Loucy (cell line): ENCODE results near the gene HRK.

Experiments
- H2AFZ ChIP-seq: fragments of 200-600 bp; sonication (generic); 2 replicates; pipeline ENCODE4 v1.6.0; 2016; ENCODE audit warnings: antibody characterized with exemption, mild to moderate bottlenecking, low read length, moderate library complexity
- H3F3A ChIP-seq: fragments of 200-600 bp; 2 replicates; pipeline ENCODE4 v1.6.0; 2016; ENCODE audit warnings: antibody characterized with exemption, low read depth, mild to moderate bottlenecking
- H3K27me3 ChIP-seq: fragments of 200-600 bp; sonication (generic); 2 replicates; pipeline ENCODE4 v1.6.1; 2014; ENCODE audit warnings: low read length, mild to moderate bottlenecking; ENCODE audit not compliant: insufficient read depth, poor library complexity, severe bottlenecking
- H3K36me3 ChIP-seq: fragments of 200-600 bp; sonication (generic); 2 replicates; pipeline ENCODE4 v1.6.1; 2016; ENCODE audit warnings: low read length; ENCODE audit not compliant: insufficient read depth
- H3K4me1 ChIP-seq: fragments of 200-600 bp; sonication (generic); 2 replicates; pipeline ENCODE4 v1.5.1; 2014; ENCODE audit warnings: low read length, mild to moderate bottlenecking; ENCODE audit not compliant: insufficient read depth, poor library complexity, severe bottlenecking
- H3K4me2 ChIP-seq: fragments of 200-600 bp; sonication (generic); 2 replicates; pipeline ENCODE4 v1.6.0; 2014; ENCODE audit warnings: antibody characterized with exemption, low read length, low read depth, mild to moderate bottlenecking; ENCODE audit not compliant: poor library complexity, severe bottlenecking
- H3K4me3 ChIP-seq: fragments of 200-600 bp; sonication (generic); 2 replicates; pipeline ENCODE4 v1.5.1; 2014; ENCODE audit warnings: low read length, mild to moderate bottlenecking, mixed read lengths; ENCODE audit not compliant: poor library complexity, severe bottlenecking
- H3K79me2 ChIP-seq: fragments of 200-600 bp; sonication (generic); 2 replicates; pipeline ENCODE4 v1.6.1; 2014; ENCODE audit warnings: low read length; ENCODE audit not compliant: insufficient read depth
- H3K9ac ChIP-seq: fragments of 200-600 bp; sonication (generic); 2 replicates; pipeline ENCODE4 v1.6.0; 2014; ENCODE audit warnings: mild to moderate bottlenecking, low read depth, low read length, moderate library complexity; ENCODE audit not compliant: poor library complexity, severe bottlenecking
- H3K9me2 ChIP-seq: fragments of 200-600 bp; sonication (generic); replicated peaks from 2 replicates; pipeline ENCODE4 v1.6.1; 2016; ENCODE audit warnings: low read depth, low read length, mixed read lengths
- H3K9me3 ChIP-seq: fragments of 200-600 bp; sonication (generic); 2 replicates; pipeline ENCODE4 v1.6.1; 2014; ENCODE audit warnings: mild to moderate bottlenecking, antibody characterized with exemption, low read length, low read depth; ENCODE audit not compliant: insufficient read depth
- H4K20me1 ChIP-seq: fragments of 200-600 bp; sonication (generic); 2 replicates; pipeline ENCODE4 v1.6.0; 2014; ENCODE audit warnings: antibody characterized with exemption, low read length, mild to moderate bottlenecking; ENCODE audit not compliant: insufficient read depth, poor library complexity, severe bottlenecking
- CTCF ChIP-seq: fragments of 200-600 bp; sonication (generic); conservative IDR thresholded peaks from 2 replicates; pipeline ENCODE4 v1.5.1; 2014; ENCODE audit warnings: mild to moderate bottlenecking, antibody characterized with exemption, low read length
- EZH2phosphoT487 ChIP-seq: fragments of 200-600 bp; IDR thresholded peaks from 2 replicates; pipeline ENCODE4 v1.6.1; 2018; ENCODE audit warnings: antibody characterized with exemption, mild to moderate bottlenecking, moderate library complexity, borderline replicate concordance

Gene HRK

GRCh38 chr12:116901612-116902011, 20.4 kb upstream of the HRK start:
- H2AFZ ChIP-seq = no peak overlapping the region
- no peak for TF ChIP-seq CTCF
- TF ChIP-seq EZH2phosphoT487 = no peak
- no peaks in the 10 kb centered on the region for H3K4me1 ChIP-seq
- H3K27me3 ChIP-seq = no peaks in the 10 kb centered on the region
- no peaks in the 10 kb centered on the region for H4K20me1 ChIP-seq
- H3K9me3 ChIP-seq = no peaks in the 10 kb centered on the region
- H3K36me3 ChIP-seq = no peaks in the 10 kb centered on the region
- no peaks in the 10 kb centered on the region for H3F3A ChIP-seq
- H3K79me2 ChIP-seq = no peaks in the 10 kb centered on the region
- no peak overlapping the region for H3K9ac ChIP-seq
- no peaks in the 10 kb centered on the region for H3K9me2 ChIP-seq
- no peak overlapping the region for H3K4me3 ChIP-seq
- H3K4me2 ChIP-seq = no peak overlapping the region

- no peak overlapping the region for H3K4me2 ChIP-seq
- H3K9me3 ChIP-seq = no peaks in the 10 kb centered on the region
- TF ChIP-seq CTCF (no peak), EZH2phosphoT487 (no peak)
- H3K9ac ChIP-seq = no peak overlapping the region
- no peaks in the 10 kb centered on the region for H3K27me3 ChIP-seq
- H3F3A ChIP-seq = no peaks in the 10 kb centered on the region
- no peaks in the 10 kb centered on the region for H3K9me2 ChIP-seq
- H3K79me2 ChIP-seq = no peaks in the 10 kb centered on the region
- H3K4me3 ChIP-seq = no peak overlapping the region
- H4K20me1 ChIP-seq = no peaks in the 10 kb centered on the region
- H3K4me1 ChIP-seq = no peaks in the 10 kb centered on the region
- H2AFZ ChIP-seq = no peak overlapping the region
- no peaks in the 10 kb centered on the region for H3K36me3 ChIP-seq
These were observed 17.4 kb upstream of the HRK start for GRCh38 chr12:116898669-116899068.

- no peaks in the 10 kb centered on the region for H3F3A ChIP-seq
- H3K4me3 ChIP-seq = no peak overlapping the region
- no peaks in the 10 kb centered on the region for H3K79me2 ChIP-seq
- no peaks in the 10 kb centered on the region for H3K27me3 ChIP-seq
- H4K20me1 ChIP-seq = no peaks in the 10 kb centered on the region
- no peaks in the 10 kb centered on the region for H3K9me3 ChIP-seq
- H3K9ac ChIP-seq = no peak overlapping the region
- no peak overlapping the region for H3K4me2 ChIP-seq
- H3K36me3 ChIP-seq = no peaks in the 10 kb centered on the region
- no peak for TF ChIP-seq CTCF
- TF ChIP-seq EZH2phosphoT487 = no peak
- H3K4me1 ChIP-seq = no peaks in the 10 kb centered on the region
- H3K9me2 ChIP-seq = no peaks in the 10 kb centered on the region
- H2AFZ ChIP-seq = no peak overlapping the region
These were observed 16.2 kb upstream of the HRK start for GRCh38 chr12:116897476-116897875.
